Hepatocyte (in vitro differentiated cells): ENCODE data around the gene SLC13A1. TPM values are rescaled to one million over a fixed set of nuclear protein-coding genes. Genes with fewer than 3 reads are reported as not detected.

Experiments
- DNase-seq: peaks from one replicate; pipeline ENCODE4 v3.0.0-alpha.2; 2016; ENCODE audit warnings: low spot score
- H2AFZ ChIP-seq: fragments of 200-600 bp; sonication (generic); 2 replicates; pipeline ENCODE4 v1.6.0; 2016; ENCODE audit warnings: antibody characterized with exemption, mild to moderate bottlenecking
- H3K27ac ChIP-seq: fragments of 200-600 bp; sonication (generic); 2 replicates; pipeline ENCODE4 v1.5.1; 2016; ENCODE audit warnings: mild to moderate bottlenecking
- H3K27me3 ChIP-seq: fragments of 200-600 bp; sonication (generic); 2 replicates; pipeline ENCODE4 v1.6.1; 2016
- H3K36me3 ChIP-seq: fragments of 200-600 bp; sonication (generic); replicated peaks from 2 replicates; pipeline ENCODE4 v1.5.1; 2016; ENCODE audit warnings: low read depth; ENCODE audit not compliant: insufficient read depth
- H3K4me1 ChIP-seq: fragments of 200-600 bp; sonication (generic); 2 replicates; pipeline ENCODE4 v1.5.1; 2016; ENCODE audit warnings: mild to moderate bottlenecking, moderate library complexity; ENCODE audit not compliant: insufficient read depth
- H3K4me2 ChIP-seq: fragments of 200-600 bp; sonication (generic); 2 replicates; pipeline ENCODE4 v1.6.0; 2016
- H3K4me3 ChIP-seq: fragments of 200-600 bp; sonication (generic); 2 replicates; pipeline ENCODE4 v1.5.1; 2016; ENCODE audit warnings: mild to moderate bottlenecking
- H3K79me2 ChIP-seq: fragments of 200-600 bp; sonication (generic); 2 replicates; pipeline ENCODE4 v1.6.0; 2017; ENCODE audit warnings: mild to moderate bottlenecking
- H3K9me2 ChIP-seq: fragments of 200-600 bp; sonication (generic); replicated peaks from 2 replicates; pipeline ENCODE4 v1.6.0; 2017; ENCODE audit warnings: mild to moderate bottlenecking; ENCODE audit not compliant: insufficient read depth
- H3K9me3 ChIP-seq: fragments of 200-600 bp; sonication (generic); 2 replicates; pipeline ENCODE4 v1.5.1; 2016; ENCODE audit warnings: low read depth, mild to moderate bottlenecking
- H4K20me1 ChIP-seq: fragments of 200-600 bp; sonication (generic); 2 replicates; pipeline ENCODE4 v1.6.0; 2016; ENCODE audit warnings: mild to moderate bottlenecking; ENCODE audit not compliant: insufficient read depth, poor library complexity, severe bottlenecking
- EZH2 ChIP-seq: fragments of 200-600 bp; sonication (generic); IDR thresholded peaks from 2 replicates; pipeline ENCODE4 v1.6.1; 2016; ENCODE audit warnings: antibody characterized with exemption, mild to moderate bottlenecking, borderline replicate concordance
- EZH2phosphoT487 ChIP-seq: fragments of 200-600 bp; sonication (generic); IDR thresholded peaks from one replicate; pipeline ENCODE4 v1.6.1; 2018; ENCODE audit warnings: antibody characterized with exemption, mild to moderate bottlenecking, low read depth, moderate library complexity; ENCODE audit not compliant: unreplicated experiment, severe bottlenecking
- WGBS: methylation state at CpG from one replicate; pipeline ENCODE4 v1.1.6; 2016; ENCODE audit warnings: low lambda C conversion rate; ENCODE audit errors: missing lambda C conversion rate; 5-methylcytosine and 5-hydroxymethylcytosine counted together
- polyA plus RNA-seq: library from polyadenylated mRNA; unstranded; fragments of >200 nt; fragmentation: Nextera tagmentation; extraction: Ambion mirVana; gene quantifications from 2 replicates; pipeline ENCODE4 v1.2.1, GENCODE V29; 2016
- total RNA-seq: library from RNA; depleted of rRNA; stranded (reverse); fragments of >200 nt; gene quantifications from 2 replicates; pipeline ENCODE4 v1.2.3, GENCODE V29; 2014
- TF ChIP-seq, protein P1 (sequence below): fragments of 200-600 bp; sonication (generic); IDR thresholded peaks from 2 replicates; pipeline ENCODE4 v1.5.1; 2016; ENCODE audit warnings: antibody characterized with exemption, mild to moderate bottlenecking; ENCODE audit not compliant: poor library complexity

The SLC13A1 gene
- total and polyA plus RNA-seq, 2 experiments from 2014 or later, result 0.07 TPM; not detected in 1

DNA sequence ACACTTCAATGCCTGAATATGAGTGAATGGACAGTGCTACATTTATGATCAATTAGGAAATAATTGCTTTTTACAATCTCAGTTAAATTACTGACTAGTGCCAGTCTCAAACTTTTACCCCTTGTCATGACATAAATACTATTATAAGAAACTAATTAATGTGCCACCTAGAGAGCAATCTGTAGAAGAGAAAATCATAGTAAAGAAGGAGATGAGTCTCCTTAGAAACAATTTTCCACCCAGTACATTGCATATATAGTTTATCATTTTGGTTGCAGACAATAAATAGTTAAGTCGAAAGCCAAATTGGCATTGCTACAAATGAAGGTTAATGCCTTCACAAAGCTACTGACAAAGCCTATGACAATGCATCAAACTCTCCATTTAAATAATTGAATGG lies 68.6 kb downstream of the SLC13A1 start:
- TF ChIP-seq, protein P1, sequence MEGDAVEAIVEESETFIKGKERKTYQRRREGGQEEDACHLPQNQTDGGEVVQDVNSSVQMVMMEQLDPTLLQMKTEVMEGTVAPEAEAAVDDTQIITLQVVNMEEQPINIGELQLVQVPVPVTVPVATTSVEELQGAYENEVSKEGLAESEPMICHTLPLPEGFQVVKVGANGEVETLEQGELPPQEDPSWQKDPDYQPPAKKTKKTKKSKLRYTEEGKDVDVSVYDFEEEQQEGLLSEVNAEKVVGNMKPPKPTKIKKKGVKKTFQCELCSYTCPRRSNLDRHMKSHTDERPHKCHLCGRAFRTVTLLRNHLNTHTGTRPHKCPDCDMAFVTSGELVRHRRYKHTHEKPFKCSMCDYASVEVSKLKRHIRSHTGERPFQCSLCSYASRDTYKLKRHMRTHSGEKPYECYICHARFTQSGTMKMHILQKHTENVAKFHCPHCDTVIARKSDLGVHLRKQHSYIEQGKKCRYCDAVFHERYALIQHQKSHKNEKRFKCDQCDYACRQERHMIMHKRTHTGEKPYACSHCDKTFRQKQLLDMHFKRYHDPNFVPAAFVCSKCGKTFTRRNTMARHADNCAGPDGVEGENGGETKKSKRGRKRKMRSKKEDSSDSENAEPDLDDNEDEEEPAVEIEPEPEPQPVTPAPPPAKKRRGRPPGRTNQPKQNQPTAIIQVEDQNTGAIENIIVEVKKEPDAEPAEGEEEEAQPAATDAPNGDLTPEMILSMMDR, result peak; percentile 14
- TF ChIP-seq EZH2 (no peak), EZH2phosphoT487 (no peak)
- no peaks in the 10 kb centered on the region for H3K4me1 ChIP-seq
- H3K36me3 ChIP-seq, result no peaks in the 10 kb centered on the region
- H3K4me3 ChIP-seq, result no peak overlapping the region
- H3K9me3 ChIP-seq, result no peaks in the 10 kb centered on the region
- no peak overlapping the region for H2AFZ ChIP-seq
- no peaks in the 10 kb centered on the region for H3K79me2 ChIP-seq
- H4K20me1 ChIP-seq, result no peaks in the 10 kb centered on the region
- no peaks in the 10 kb centered on the region for H3K27me3 ChIP-seq
- H3K27ac ChIP-seq, result no peak overlapping the region
- H3K9me2 ChIP-seq, result no peaks in the 10 kb centered on the region
- 94% methylated on average over 1 of the region's 1 CpG for WGBS
- no peak overlapping the region for H3K4me2 ChIP-seq
- DNase-seq, result no peak

DNA sequence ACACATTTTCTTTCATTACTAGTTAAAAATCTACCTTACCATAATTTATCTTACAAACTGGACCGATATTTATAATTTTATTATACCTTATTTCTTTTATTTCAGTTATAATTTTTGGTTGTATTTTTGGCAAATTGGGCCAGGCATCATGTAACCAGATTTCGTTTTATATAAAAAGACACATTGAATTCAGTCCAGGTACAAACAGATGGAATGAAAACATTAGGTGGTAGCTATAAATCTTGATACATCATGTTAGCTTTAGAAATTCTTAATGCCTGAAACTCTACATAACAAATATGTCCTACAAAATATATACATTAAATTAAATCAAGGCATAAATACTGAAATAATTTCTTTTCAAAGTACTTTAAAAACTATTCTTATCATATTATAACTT lies 73.1 kb downstream of the SLC13A1 start:
- H3K27ac ChIP-seq, result no peak overlapping the region
- H3K9me3 ChIP-seq, result no peaks in the 10 kb centered on the region
- H3K36me3 ChIP-seq, result no peaks in the 10 kb centered on the region
- no peak overlapping the region for H3K4me2 ChIP-seq
- H3K4me1 ChIP-seq, result no peaks in the 10 kb centered on the region
- TF ChIP-seq EZH2phosphoT487 (no peak), EZH2 (no peak)
- TF ChIP-seq, protein P1, result no peak
- H3K9me2 ChIP-seq, result no peaks in the 10 kb centered on the region
- H3K4me3 ChIP-seq, result no peak overlapping the region
- WGBS, result 45% methylated on average over 2 of the region's 2 CpGs
- no peaks in the 10 kb centered on the region for H4K20me1 ChIP-seq
- no peaks in the 10 kb centered on the region for H3K27me3 ChIP-seq
- H3K79me2 ChIP-seq, result no peaks in the 10 kb centered on the region
- no peak overlapping the region for H2AFZ ChIP-seq
- no peak for DNase-seq

- no peak overlapping the region for H3K27ac ChIP-seq
- H3K36me3 ChIP-seq, result no peaks in the 10 kb centered on the region
- H3K79me2 ChIP-seq, result no peaks in the 10 kb centered on the region
- H3K9me3 ChIP-seq, result no peaks in the 10 kb centered on the region
- DNase-seq, result no peak
- no peaks in the 10 kb centered on the region for H4K20me1 ChIP-seq
- H3K9me2 ChIP-seq, result no peaks in the 10 kb centered on the region
- H3K4me1 ChIP-seq, result no peaks in the 10 kb centered on the region
- TF ChIP-seq, protein P1, result no peak
- TF ChIP-seq EZH2phosphoT487, result no peak
- no peak for TF ChIP-seq EZH2
- H3K4me2 ChIP-seq, result no peak overlapping the region
- no peak overlapping the region for H2AFZ ChIP-seq
- H3K4me3 ChIP-seq, result no peak overlapping the region
- no peaks in the 10 kb centered on the region for H3K27me3 ChIP-seq
Measured at GRCh38 chr7:123126171-123126570, 73.6 kb downstream of the SLC13A1 start.

GRCh38 chr7:123125231-123125630 lies 74.5 kb downstream of the SLC13A1 start:
- no peak for DNase-seq
- no peak overlapping the region for H2AFZ ChIP-seq
- H3K4me3 ChIP-seq, result no peak overlapping the region
- TF ChIP-seq EZH2 (no peak), EZH2phosphoT487 (no peak)
- TF ChIP-seq, protein P1, result no peak
- no peaks in the 10 kb centered on the region for H3K27me3 ChIP-seq
- H3K79me2 ChIP-seq, result no peaks in the 10 kb centered on the region
- 84% methylated on average over 3 of the region's 3 CpGs for WGBS
- H3K36me3 ChIP-seq, result no peaks in the 10 kb centered on the region
- no peak overlapping the region for H3K27ac ChIP-seq
- no peaks in the 10 kb centered on the region for H3K9me3 ChIP-seq
- no peak overlapping the region for H3K4me2 ChIP-seq
- no peaks in the 10 kb centered on the region for H3K4me1 ChIP-seq
- no peaks in the 10 kb centered on the region for H4K20me1 ChIP-seq
- no peaks in the 10 kb centered on the region for H3K9me2 ChIP-seq
